Activated CD8-positive, alpha-beta T cell treated with anti-CD3 and anti-CD28 coated beads for 36 hours (primary cell): ENCODE data around the gene CLTCL1. TPM values are rescaled to one million over a fixed set of nuclear protein-coding genes. Genes with fewer than 3 reads are reported as not detected.
A peak's percentile ranks its signal among the peaks of the same experiment; 100 is the strongest.

ENCODE experiments used
- ATAC-seq: fragments of 200-7000 bp; cut with Tn5 transposase; one replicate; pipeline ENCODE4 v1.10.0; 2021; ENCODE audit warnings: mild to moderate bottlenecking, moderate library complexity
- CTCF ChIA-PET: fragments of 350-600 bp; sonication (Branson Sonifier 250); formaldehyde crosslinking; loops from one replicate; lab custom pipeline; 2021; ENCODE audit warnings: antibody characterized with exemption; lab: Charles Lee
- POLR2A ChIA-PET: fragments of 350-600 bp; sonication (Branson Sonifier 250); formaldehyde crosslinking; loops from one replicate; lab custom pipeline; 2021; ENCODE audit warnings: antibody characterized with exemption; lab: Charles Lee
- DNase-seq: peaks from one replicate; pipeline ENCODE4 v3.0.0-alpha.2; 2020
- H3K27ac Mint-ChIP-seq: one replicate; pipeline ENCODE4 v1.8.0; 2021; ENCODE audit warnings: mild to moderate bottlenecking, mixed read lengths
- H3K27me3 Mint-ChIP-seq: one replicate; pipeline ENCODE4 v1.8.0; 2021; ENCODE audit warnings: mixed read lengths
- H3K36me3 Mint-ChIP-seq: one replicate; pipeline ENCODE4 v1.8.0; 2021; ENCODE audit warnings: low read depth, mixed read lengths
- H3K4me1 Mint-ChIP-seq: one replicate; pipeline ENCODE4 v1.8.0; 2021; ENCODE audit warnings: low read depth, mixed read lengths
- H3K4me3 Mint-ChIP-seq: one replicate; pipeline ENCODE4 v1.8.0; 2021; ENCODE audit warnings: mild to moderate bottlenecking, moderate library complexity, mixed read lengths
- H3K9me3 Mint-ChIP-seq: one replicate; pipeline ENCODE4 v1.8.0; 2021; ENCODE audit warnings: mixed read lengths
- intact Hi-C: fragments of 100-400 bp; cut with micrococcal nuclease; formaldehyde crosslinking; loops from one replicate; pipeline ENCODE4 v1.10.0; 2022
- total RNA-seq, 2 experiments: library from RNA; stranded (reverse); gene quantifications; one replicate each; pipeline ENCODE4 v1.2.3, GENCODE V29; 2021
- TF ChIP-seq, protein P1 (sequence below): fragments of 200-600 bp; IDR thresholded peaks from one replicate; pipeline ENCODE4 v1.8.0; 2022; ENCODE audit warnings: antibody characterized with exemption, mild to moderate bottlenecking

CLTCL1 gene
- total RNA-seq, 2 experiments from 2014 or later = 0.45 to 0.65 TPM

DNA sequence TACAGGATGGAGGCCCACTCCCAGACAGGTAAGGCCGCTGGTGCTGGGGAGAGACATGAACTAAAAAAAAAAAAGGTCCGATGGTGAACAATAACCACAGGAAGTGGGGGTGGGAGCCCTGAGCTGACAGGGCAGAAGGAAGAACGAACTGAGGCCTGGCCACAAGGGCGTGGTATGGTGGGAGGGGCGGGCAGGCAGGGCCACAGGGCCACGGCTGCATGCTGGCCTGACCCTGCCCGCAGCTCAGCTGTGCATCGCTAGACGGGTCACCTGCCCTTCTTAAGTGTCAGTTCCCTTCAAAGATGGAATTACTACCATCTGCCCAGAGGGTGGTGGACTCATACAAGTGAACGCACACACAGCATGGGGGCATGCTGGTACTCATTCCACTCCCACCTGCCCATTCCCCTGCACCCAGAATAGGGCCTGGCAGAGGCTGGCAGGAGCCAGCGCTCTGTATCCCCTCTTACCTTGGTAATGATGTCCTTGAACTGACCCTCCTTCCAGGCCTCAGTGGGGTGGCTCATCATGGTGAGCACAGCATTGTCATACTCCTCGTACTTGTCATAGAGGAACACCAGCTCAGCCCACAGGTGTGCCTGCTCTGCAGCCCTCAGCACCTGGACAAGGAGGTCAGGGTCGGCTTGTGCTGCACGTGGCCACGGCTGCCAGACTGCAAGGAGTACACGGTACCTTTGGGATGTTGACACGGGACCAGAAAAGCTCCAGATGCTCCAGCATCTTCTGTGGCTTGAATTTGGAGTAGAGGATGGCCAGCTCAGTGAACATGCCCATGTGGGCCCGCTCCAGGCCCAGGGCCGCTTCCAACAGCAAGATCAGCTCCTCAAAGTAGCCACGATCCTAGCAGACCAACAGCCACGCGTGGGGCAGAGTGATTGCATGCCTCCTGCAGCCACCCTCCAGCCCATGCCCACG is 95.5 kb downstream of the CLTCL1 start:
- H3K4me3 Mint-ChIP-seq = no peak overlapping the region
- peaks cover 10% of the 10 kb centered on the region for H3K4me1 Mint-ChIP-seq
- H3K36me3 Mint-ChIP-seq = no peaks in the 10 kb centered on the region
- DNase-seq (peak; percentile 54), ATAC-seq (peak; percentile 66)
- ChIA-PET POLR2A (no interaction called here), CTCF (interaction anchor here (1.7 kb wide), 1 partner anchor 16 kb away, joined by 6 read pairs; no protein-coding TSS in a partner anchor)
- TF ChIP-seq, protein P1, sequence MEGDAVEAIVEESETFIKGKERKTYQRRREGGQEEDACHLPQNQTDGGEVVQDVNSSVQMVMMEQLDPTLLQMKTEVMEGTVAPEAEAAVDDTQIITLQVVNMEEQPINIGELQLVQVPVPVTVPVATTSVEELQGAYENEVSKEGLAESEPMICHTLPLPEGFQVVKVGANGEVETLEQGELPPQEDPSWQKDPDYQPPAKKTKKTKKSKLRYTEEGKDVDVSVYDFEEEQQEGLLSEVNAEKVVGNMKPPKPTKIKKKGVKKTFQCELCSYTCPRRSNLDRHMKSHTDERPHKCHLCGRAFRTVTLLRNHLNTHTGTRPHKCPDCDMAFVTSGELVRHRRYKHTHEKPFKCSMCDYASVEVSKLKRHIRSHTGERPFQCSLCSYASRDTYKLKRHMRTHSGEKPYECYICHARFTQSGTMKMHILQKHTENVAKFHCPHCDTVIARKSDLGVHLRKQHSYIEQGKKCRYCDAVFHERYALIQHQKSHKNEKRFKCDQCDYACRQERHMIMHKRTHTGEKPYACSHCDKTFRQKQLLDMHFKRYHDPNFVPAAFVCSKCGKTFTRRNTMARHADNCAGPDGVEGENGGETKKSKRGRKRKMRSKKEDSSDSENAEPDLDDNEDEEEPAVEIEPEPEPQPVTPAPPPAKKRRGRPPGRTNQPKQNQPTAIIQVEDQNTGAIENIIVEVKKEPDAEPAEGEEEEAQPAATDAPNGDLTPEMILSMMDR = no peak
- H3K27me3 Mint-ChIP-seq = no peaks in the 10 kb centered on the region
- H3K27ac Mint-ChIP-seq = no peak overlapping the region
- intact Hi-C loops = no loop called here
- no peaks in the 10 kb centered on the region for H3K9me3 Mint-ChIP-seq

DNA sequence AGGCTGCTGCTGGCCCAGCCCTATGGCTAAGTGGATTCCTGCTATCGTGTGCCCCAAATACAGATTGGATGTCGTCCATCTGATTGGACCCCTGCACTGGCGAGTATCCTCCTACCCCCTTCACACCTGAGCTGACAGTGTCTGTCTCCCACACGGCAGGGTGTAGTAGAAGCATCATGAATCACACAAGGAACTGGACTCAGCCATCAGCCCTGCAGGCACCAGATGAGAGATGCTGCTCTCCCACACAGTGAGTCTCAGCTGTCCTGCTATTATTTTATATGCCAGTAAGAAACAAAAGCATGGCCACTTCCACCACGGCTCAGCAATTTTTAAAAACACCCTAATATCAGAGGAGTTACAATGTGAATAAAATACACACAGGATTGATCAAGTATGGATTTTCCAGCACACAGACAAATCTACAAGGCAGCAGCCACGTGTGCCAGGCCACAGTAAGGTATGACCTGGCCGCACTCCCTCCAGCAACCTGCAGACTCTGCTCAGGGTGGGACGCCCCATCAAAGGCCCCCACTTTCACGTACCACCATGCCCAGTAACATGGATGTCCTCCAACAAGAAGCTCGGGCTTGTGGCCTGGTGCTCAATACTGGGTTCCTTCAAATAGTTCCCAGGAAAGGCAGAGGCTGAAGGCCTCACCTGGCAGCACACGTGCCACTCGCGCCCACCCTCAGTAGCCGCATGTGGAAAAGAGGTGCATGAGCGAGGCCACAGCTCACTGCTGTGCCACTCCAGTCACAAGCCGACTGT is 96.6 kb downstream of the CLTCL1 start:
- TF ChIP-seq, protein P1 = no peak
- ChIA-PET POLR2A (no interaction called here), CTCF (interaction anchor here (1.4 to 1.7 kb wide), 2 partner anchors 16 to 435 kb away, joined by 4 to 10 read pairs; partner anchors contain the start of gene SLC25A1)
- no peak for DNase-seq
- Mint-ChIP-seq H3K9me3 (no peaks in the 10 kb centered on the region), H3K4me1 (peaks cover 10% of the 10 kb centered on the region), H3K27me3 (no peaks in the 10 kb centered on the region), H3K27ac (no peak overlapping the region), H3K36me3 (no peaks in the 10 kb centered on the region), H3K4me3 (no peak overlapping the region)
- ATAC-seq = no peak
- intact Hi-C loops = no loop called here

DNA sequence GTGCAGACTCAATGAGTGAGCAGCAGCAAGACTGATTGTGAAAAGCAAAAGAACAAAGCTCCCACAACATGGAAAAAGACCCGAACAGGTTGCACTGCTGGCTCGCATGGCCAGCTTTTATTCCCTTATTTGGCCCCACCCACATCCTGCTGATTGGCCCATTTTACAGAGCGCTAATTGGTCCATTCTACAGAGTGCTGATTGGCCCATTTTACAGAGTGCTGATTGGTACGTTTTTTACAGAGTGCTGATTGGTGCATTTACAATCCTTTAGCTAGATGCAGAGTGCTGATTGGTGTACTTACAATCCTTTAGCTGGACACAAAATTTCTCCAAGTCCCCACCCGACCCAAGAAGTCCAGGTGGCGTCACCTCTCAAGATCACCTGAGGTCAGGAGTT is 97.6 kb downstream of the CLTCL1 start:
- DNase-seq = no peak
- ChIA-PET POLR2A (interaction anchor here (0.9 kb wide), 1 partner anchor 9 kb away, joined by 3 read pairs; no protein-coding TSS in a partner anchor), CTCF (interaction anchor here (1.3 to 1.7 kb wide), 3 partner anchors 15 to 436 kb away, joined by 3 to 10 read pairs (median 4); partner anchors contain the start of gene SLC25A1)
- Mint-ChIP-seq H3K9me3 (no peaks in the 10 kb centered on the region), H3K4me1 (peaks cover 10% of the 10 kb centered on the region), H3K27ac (no peak overlapping the region), H3K27me3 (no peaks in the 10 kb centered on the region), H3K4me3 (no peak overlapping the region), H3K36me3 (no peaks in the 10 kb centered on the region)
- TF ChIP-seq, protein P1 = no peak
- intact Hi-C loops = no loop called here
- ATAC-seq = no peak

DNA sequence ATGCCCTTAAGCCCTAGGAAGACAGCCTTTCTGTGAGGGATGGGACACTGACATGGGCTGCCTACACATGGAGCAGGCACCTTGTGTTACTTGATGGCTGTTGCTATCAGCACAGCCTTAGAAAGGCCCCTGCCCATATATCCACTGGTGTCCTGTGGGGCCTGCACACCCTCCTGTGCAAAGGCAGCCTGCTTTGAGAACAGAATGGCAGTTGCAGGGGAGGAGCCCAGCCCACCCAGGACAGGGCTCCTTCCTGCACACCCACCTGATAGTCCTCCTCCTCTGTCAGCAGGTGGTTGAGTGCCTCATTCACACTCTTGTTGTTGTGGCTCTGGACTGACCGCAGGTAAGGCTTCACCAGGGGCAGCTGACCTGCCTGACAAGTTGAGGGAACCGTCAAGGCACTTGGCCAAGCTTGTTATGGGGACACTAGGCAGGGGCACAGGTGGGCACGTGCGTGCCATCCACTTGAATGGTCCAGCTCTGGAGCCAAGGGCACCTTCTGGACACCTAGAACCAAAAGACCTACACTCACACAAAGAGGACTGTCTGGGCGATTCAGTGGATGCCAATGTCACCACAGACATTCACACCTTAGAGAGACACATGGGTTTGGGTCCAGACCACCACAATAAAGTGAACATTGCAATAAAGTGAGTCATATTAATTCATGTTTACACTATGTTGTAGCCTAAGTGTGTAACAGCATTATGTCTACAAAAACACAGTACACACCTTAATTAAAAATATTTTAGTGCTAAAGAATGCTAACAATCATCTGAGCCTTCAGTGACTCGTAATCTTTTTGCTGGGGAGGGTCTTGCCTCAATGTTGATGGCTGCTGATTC is 103.6 kb downstream of the CLTCL1 start:
- Mint-ChIP-seq H3K9me3 (no peaks in the 10 kb centered on the region), H3K4me1 (no peaks in the 10 kb centered on the region), H3K4me3 (no peak overlapping the region), H3K36me3 (no peaks in the 10 kb centered on the region), H3K27me3 (no peaks in the 10 kb centered on the region), H3K27ac (no peak overlapping the region)
- no peak for ATAC-seq
- TF ChIP-seq, protein P1 = no peak
- POLR2A ChIA-PET = no interaction called here
- DNase-seq = no peak
- intact Hi-C loops = no loop called here
- CTCF ChIA-PET = interaction anchor here (1.0 kb wide), 1 partner anchor 43 kb away, joined by 3 read pairs; the partner anchor contains the start of gene ESS2
